ENCODE results near the gene KCNMB4.

DNA sequence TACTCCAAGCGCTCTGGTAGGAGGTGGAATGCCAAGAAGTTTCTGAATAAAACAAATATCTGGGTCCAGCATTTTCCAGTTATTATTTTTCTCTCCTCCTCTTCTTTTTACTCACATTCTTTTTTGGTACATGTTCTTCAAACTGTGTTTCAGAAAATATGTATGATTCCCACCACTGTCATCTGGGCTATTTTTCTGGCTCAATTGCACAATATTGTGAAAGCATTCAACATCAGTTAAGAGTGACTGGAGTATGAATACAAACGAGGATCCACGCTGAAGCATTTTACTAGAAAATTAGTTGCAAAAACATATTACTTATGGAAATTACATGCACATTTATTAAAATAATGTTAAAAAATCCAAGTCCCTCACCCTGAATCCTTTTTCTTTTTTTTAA, 61.5 kb downstream of the KCNMB4 start:
- TF ChIP-seq, protein P1, sequence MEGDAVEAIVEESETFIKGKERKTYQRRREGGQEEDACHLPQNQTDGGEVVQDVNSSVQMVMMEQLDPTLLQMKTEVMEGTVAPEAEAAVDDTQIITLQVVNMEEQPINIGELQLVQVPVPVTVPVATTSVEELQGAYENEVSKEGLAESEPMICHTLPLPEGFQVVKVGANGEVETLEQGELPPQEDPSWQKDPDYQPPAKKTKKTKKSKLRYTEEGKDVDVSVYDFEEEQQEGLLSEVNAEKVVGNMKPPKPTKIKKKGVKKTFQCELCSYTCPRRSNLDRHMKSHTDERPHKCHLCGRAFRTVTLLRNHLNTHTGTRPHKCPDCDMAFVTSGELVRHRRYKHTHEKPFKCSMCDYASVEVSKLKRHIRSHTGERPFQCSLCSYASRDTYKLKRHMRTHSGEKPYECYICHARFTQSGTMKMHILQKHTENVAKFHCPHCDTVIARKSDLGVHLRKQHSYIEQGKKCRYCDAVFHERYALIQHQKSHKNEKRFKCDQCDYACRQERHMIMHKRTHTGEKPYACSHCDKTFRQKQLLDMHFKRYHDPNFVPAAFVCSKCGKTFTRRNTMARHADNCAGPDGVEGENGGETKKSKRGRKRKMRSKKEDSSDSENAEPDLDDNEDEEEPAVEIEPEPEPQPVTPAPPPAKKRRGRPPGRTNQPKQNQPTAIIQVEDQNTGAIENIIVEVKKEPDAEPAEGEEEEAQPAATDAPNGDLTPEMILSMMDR (IDR thresholded peaks at IDR 0.05), result no peak
- TF ChIP-seq POLR2A (IDR thresholded peaks at IDR 0.05), result no peak
